Mucosa of descending colon (tissue), 3 donors: ENCODE measurements around the gene HDGFL3. TPM values are rescaled to one million over a fixed set of nuclear protein-coding genes. Genes with fewer than 3 reads are reported as not detected.
"Not testable (repeated sequence)": the region's sequence is repeated elsewhere in the genome, so short reads cannot be mapped to it uniquely, and the experiment has no call there.

Experiments used
- ATAC-seq: fragments of 200-7000 bp; cut with Tn5 transposase; one replicate; pipeline ENCODE4 v1.9.1; 2020; ENCODE audit warnings: mild to moderate bottlenecking, moderate library complexity
- DNase-seq, 3 donors: peaks; one replicate each; pipeline ENCODE4 v3.0.0-alpha.2; 2020
- H3K36me3 ChIP-seq: fragments of 200-600 bp; one replicate; pipeline ENCODE4 v1.8.0; 2021; ENCODE audit warnings: low read depth, mild to moderate bottlenecking
- H3K4me1 ChIP-seq: fragments of 200-600 bp; one replicate; pipeline ENCODE4 v1.8.0; 2021; ENCODE audit warnings: low read depth, mild to moderate bottlenecking
- H3K4me3 ChIP-seq: fragments of 200-600 bp; one replicate; pipeline ENCODE4 v1.8.0; 2021; ENCODE audit warnings: mild to moderate bottlenecking
- H3K9me3 ChIP-seq: fragments of 200-600 bp; one replicate; pipeline ENCODE4 v1.8.0; 2021; ENCODE audit warnings: mild to moderate bottlenecking
- intact Hi-C, 2 donors: fragments of 100-400 bp; cut with DNase I in 1 of 2; cut with micrococcal nuclease in 1 of 2; formaldehyde crosslinking; loops; one replicate each; pipeline versions ENCODE4 v1.11.0 to v1.11.1; 2022; cut with DNase I, micrococcal nuclease
- total RNA-seq, 3 donors: library from RNA; stranded (reverse); fragmentation: NEBNext Ultra II Directional in 2 of 3; extraction: Animal tissue kit (Norgen Biotek cat#: 25700) in 2 of 3; gene quantifications; one replicate each; pipeline versions ENCODE4 v1.2.1 to v1.2.4, GENCODE V29; 2021 to 2023
- TF ChIP-seq, protein P1 (sequence below): fragments of 200-600 bp; IDR thresholded peaks from one replicate; pipeline ENCODE4 v1.8.0; 2022; ENCODE audit warnings: antibody characterized with exemption, mild to moderate bottlenecking
- donor health status: DM: no; HTN: no; CAD: no; lungs with moderate emphysema.
- donor health status: DM: no; HTN: no; CAD: no.
- donor health status: DM: no; HTN: yes; CAD: no.

HDGFL3 gene
- total RNA-seq, 3 donors from 2014 or later = 7.3 to 58.8 (median 14.1) TPM

DNA sequence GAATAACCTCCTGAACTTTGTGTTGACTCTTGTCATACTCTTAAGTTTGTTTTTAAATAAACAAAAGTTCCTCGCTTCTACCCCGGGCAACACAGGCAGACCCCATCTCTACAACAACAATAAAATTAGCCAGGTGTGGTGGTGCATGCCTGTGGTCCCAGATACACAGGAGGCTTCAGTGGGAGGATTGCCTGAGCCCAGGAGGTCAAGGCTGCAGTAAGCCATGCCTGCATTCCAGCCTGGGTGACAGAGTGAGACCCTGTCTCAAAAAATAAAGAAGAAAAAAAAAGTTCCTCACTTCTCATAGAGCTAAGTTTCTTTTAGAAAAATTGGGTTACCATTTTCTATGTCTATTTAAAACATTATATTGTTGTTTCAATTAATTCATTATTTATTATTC lies 29.2 kb downstream of the HDGFL3 start:
- Histone ChIP-seq H3K4me3 (no peak overlapping the region), H3K36me3 (no peaks in the 10 kb centered on the region), H3K4me1 (no peaks in the 10 kb centered on the region), H3K9me3 (no peaks in the 10 kb centered on the region)
- DNase-seq (no peak), ATAC-seq (no peak)
- intact Hi-C loops = no loop called here
- TF ChIP-seq, protein P1, sequence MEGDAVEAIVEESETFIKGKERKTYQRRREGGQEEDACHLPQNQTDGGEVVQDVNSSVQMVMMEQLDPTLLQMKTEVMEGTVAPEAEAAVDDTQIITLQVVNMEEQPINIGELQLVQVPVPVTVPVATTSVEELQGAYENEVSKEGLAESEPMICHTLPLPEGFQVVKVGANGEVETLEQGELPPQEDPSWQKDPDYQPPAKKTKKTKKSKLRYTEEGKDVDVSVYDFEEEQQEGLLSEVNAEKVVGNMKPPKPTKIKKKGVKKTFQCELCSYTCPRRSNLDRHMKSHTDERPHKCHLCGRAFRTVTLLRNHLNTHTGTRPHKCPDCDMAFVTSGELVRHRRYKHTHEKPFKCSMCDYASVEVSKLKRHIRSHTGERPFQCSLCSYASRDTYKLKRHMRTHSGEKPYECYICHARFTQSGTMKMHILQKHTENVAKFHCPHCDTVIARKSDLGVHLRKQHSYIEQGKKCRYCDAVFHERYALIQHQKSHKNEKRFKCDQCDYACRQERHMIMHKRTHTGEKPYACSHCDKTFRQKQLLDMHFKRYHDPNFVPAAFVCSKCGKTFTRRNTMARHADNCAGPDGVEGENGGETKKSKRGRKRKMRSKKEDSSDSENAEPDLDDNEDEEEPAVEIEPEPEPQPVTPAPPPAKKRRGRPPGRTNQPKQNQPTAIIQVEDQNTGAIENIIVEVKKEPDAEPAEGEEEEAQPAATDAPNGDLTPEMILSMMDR = no peak

DNA sequence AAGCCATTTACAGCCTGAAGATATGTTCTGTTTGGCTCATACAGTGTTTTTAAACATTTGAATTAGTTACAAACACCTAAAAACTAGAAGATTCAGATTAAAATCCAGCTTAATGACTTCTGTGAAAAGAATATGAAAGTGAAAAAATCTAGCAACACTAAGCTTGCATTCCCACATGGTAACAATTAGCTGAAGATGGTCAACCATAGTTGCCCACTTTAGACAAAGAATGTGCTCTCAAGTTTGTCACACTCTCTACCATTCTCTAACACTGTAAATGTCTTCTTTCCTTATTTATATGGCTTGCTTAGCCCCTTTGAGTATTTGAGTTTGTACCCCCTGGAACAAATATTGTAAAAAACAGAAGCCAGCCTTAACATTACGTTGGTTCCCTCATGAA lies 32.7 kb downstream of the HDGFL3 start:
- Histone ChIP-seq H3K9me3 (no peaks in the 10 kb centered on the region), H3K4me1 (no peaks in the 10 kb centered on the region), H3K36me3 (no peaks in the 10 kb centered on the region), H3K4me3 (no peak overlapping the region)
- TF ChIP-seq, protein P1 = no peak
- intact Hi-C loops = no loop called here
- DNase-seq (no peak), ATAC-seq (no peak)

DNA sequence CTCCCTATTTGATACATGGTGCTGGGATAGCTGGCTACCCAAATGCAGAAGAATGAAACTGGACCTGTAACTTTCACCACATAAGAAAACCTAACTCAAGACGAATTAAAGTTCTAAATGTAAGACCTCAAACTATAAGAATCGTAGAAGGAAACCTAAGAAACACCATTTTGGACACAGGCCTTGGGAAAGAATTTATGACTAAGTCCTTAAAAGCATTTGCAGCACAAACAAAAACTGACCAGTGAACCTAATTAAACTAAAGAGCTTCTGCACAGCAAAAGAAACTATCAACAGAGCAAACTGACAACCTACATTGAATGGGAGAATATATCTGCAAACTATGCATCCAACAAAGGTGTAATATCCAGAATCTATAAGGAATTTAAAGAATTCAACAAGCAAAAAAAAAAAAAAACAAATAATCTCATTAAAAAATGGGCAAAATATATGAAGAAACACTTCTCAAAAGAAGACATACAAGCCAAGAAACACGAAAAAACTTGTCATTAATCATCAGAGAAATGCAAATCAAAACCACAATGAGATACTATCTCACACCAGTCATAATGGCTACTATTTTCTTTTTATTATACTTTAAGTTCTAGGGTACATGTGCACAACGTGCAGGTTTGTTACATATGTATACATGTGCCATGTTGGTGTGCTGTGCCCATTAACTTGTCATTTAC lies 37.0 kb downstream of the HDGFL3 start:
- Histone ChIP-seq H3K9me3 (peaks cover 7% of the 10 kb centered on the region), H3K4me3 (no peak overlapping the region), H3K4me1 (no peaks in the 10 kb centered on the region), H3K36me3 (no peaks in the 10 kb centered on the region)
- intact Hi-C loops = no loop called here
- DNase-seq (no peak), ATAC-seq (no peak)
- TF ChIP-seq, protein P1 = no peak

DNA sequence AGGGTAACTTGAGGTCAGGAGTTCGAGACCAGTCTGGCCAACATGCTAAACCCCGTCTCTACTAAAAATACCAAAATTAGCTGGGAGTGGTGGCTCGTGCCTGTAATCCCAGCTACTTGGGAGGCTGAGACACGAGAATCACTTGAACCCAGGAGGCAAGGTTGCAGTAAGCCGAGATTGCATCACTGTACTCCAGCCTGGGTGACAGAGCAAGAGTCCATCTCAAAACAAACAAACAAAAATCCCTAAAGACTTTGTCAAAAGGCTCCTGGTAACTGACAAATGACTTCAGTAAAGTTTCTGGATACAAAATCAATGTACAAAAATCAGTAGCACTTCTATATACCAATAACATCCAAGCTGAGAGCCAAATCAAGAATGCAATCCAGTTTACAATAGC lies 38.0 kb downstream of the HDGFL3 start:
- DNase-seq, intact Hi-C loops, H3K4me3 ChIP-seq, ATAC-seq, H3K9me3 ChIP-seq, H3K4me1 ChIP-seq, H3K36me3 ChIP-seq: not testable (repeated sequence)

DNA sequence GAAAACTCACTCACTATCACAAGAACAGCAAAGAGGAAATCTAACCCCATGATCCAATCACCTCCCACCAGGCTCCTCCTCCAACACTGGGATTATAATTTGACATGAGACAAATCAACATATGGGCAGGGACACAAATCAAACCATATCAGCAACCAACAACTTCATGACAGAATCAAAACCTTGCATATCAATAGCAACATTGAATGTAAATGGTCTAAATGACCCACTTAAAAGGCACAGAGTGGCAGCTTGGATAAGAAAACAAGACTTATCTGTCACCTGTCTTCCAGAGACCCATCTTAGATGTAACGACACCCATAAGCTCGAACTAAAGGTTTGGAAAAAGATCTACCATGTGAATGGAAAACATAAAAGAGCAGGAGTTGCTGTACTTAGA lies 40.8 kb downstream of the HDGFL3 start:
- ATAC-seq (no peak), DNase-seq (no peak)
- peaks cover 7% of the 10 kb centered on the region for H3K9me3 ChIP-seq
- no peaks in the 10 kb centered on the region for H3K36me3 ChIP-seq
- TF ChIP-seq, protein P1 = no peak
- intact Hi-C loops = no loop called here
- no peak overlapping the region for H3K4me3 ChIP-seq
- H3K4me1 ChIP-seq = no peaks in the 10 kb centered on the region

DNA sequence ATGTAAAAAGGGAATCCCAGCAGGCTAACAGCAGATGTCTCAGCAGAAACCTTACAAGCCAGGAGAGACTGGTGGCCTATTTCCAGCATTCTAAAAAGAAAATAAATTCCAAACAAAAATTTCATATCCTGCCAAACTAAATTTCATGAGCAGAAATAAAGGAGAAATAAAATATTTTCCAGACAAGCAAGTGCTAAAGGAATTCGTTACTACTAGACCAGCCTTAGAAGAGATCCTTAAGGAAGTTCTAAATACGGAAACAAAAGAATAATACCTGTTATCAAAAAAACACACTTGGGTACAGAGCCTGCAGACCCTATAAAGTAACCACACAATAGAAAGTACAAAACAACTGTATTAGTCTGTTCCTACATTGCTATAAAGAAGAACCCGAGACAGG lies 41.4 kb downstream of the HDGFL3 start:
- TF ChIP-seq, protein P1 = no peak
- no peak for DNase-seq
- Histone ChIP-seq H3K4me1 (no peaks in the 10 kb centered on the region), H3K4me3 (no peak overlapping the region), H3K9me3 (peaks cover 7% of the 10 kb centered on the region), H3K36me3 (no peaks in the 10 kb centered on the region)
- no peak for ATAC-seq
- intact Hi-C loops = no loop called here
